NCI-H524 treated with DMSO at 0.1 percent for 48 hours (cell line): ENCODE data around the gene PPM1L.

ENCODE experiments used
- DNase-seq: peaks from one replicate; lab custom pipeline; 2025; lab: John Stamatoyannopoulos, UW

Gene PPM1L

GRCh38 chr3:160765211-160765610 is 9.2 kb downstream of the PPM1L start:
- peak; percentile 51 for DNase-seq

GRCh38 chr3:160768031-160768430 is 12.0 kb downstream of the PPM1L start:
- no peak for DNase-seq

GRCh38 chr3:160768918-160769317 is 12.9 kb downstream of the PPM1L start:
- no peak for DNase-seq

GRCh38 chr3:160771811-160772459 is 15.9 kb downstream of the PPM1L start:
- no peak for DNase-seq

DNA sequence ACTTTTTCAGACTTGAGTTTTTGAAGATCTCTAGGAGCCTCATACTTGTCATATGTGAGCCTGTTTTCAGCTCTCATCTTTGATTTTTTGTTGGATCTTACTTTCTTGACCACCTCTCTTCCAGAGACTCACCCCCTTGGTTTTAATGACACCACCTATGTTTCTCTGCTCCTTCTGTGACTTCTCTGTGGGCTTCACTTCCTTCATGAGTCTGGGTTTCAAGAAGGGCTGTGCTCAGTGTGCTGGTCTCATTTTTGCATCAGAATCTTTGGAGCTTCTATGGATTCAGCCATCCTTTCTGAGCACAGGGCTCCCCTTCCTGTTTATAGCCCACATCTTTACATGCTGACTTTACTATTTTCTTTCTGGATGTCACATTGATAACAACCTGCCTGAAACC is 17.7 kb downstream of the PPM1L start:
- DNase-seq: no peak

- no peak for DNase-seq
Observed at GRCh38 chr3:160774172-160774571, 18.1 kb downstream of the PPM1L start.

GRCh38 chr3:160778480-160778879 is 22.4 kb downstream of the PPM1L start:
- DNase-seq: no peak

- DNase-seq: no peak
Observed at GRCh38 chr3:160779040-160779439, 23.0 kb downstream of the PPM1L start.

DNA sequence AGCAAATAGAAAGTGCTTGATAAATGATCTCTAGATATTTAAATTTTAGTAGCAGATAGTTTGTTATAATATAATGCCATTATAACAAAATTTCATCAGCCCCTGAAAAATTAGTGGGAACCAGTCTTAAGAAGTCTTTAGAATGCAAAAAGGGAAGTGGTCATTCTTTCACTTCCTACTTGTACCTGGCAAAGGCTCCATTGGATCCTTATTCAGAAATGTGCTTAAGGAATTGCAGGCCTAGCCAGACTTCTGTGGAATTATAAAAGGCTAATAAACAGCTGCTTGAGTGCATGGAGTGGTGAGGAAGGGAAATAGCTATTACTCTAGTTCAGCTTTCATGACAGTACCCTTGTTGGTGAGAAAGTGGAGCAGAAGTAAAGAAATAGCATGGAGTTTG is 24.2 kb downstream of the PPM1L start:
- no peak for DNase-seq

- no peak for DNase-seq
Observed at GRCh38 chr3:160781402-160781801, 25.4 kb downstream of the PPM1L start.

DNA sequence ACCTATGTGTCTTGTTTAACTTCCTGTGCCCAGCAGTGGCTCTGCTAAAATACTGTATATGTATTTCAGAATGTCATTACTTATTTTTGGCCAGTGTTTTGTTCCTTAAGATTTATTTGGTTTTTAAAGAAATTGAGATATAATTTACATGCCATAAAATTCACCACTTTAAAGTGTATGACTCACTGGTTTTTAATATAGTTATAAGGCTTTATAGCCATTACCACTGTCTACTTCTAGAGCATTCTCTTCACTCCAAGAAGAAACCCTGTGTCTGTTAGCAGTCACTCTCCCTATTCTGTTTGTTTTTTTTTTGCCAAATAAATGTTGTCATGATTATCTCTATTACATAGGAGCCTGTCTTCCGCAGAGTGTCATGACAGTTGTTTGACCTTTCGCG is 25.8 kb downstream of the PPM1L start:
- no peak for DNase-seq

- no peak for DNase-seq
Observed at GRCh38 chr3:160784853-160785252, 28.8 kb downstream of the PPM1L start.

- DNase-seq: no peak
Observed at GRCh38 chr3:160790726-160791125, 34.7 kb downstream of the PPM1L start.

- no peak for DNase-seq
Observed at GRCh38 chr3:160792540-160792939, 36.5 kb downstream of the PPM1L start.

DNA sequence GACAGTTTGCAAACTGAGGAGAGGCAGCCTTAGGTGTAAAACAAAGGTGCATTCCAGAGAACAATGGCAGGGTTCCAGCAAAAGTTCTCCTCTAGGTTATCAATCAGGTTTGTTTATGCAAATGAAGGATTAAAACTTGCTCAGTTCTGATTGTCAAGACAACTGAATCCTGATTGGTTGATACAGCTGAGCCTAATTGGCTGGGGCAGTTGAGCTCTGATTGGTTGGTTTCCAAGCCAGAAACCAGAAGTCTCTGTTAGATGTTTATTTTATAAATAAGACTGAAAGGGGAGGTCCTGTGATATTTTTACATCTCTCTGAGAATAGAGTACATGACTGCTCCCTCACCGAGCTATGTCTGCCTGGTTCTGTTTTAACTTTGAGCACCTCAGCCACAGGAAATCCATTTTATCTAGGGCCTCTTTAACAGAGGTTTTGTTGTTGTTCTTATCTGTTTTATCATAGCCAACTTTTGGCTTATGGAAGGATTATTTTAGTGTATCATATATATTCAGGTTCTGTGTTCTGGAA is 37.8 kb downstream of the PPM1L start:
- no peak for DNase-seq

- DNase-seq: no peak
Observed at GRCh38 chr3:160796089-160796812, 40.2 kb downstream of the PPM1L start.

GRCh38 chr3:160796813-160797164 is 40.8 kb downstream of the PPM1L start:
- no peak for DNase-seq

GRCh38 chr3:160797356-160797755 is 41.3 kb downstream of the PPM1L start:
- DNase-seq: no peak

DNA sequence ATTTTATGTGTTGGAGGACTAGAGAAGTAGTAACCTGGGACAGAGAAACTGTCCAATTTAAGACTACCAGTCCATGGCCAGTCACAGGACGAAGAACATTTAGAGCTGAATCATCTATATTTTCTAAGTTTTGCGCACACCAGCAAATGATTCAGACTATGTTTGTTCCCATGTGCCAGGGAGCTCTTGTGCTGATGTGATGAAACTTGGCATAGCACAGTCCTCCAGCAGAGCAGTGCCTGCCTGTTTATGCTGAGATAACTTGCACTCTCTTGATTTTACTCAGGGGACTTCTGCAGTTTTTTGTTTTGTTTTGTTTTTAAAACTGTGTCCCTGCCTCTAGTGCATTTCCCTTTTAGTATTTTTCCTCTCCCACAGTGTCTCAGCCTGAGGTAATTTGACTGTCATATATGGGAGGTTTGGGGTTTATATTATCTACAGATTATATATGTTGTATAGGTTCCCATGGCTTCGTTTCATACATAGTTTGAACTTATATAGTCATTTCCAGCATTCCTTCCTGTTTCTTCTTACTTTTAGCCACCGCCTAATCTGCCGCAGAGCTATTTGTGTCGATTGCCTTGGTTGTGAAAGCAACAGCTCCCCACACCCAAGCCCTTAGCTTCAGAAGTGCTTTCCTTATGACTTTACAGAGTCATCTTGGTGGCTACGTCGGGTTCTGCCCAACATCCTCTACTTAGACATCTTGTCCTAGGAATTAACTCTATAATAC is 45.5 kb downstream of the PPM1L start:
- DNase-seq: no peak

DNA sequence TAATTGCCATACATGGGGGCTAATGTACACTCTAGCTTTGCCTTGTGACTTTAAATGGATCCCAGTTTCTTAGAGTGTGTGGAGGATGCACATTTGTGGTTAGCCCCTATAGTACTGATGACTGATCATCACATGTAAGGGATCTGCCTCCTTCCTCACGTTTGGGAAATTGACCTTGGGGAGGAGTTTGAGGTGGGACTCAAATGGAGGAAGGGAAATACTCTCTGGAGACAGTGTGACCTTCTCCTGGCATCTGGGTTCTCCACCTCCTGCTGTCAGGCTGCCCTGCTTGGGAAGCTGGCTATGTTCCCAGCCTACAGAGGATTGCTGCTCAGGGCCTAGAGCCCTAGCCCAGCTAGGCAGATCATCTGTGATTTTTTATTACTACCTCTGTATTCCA is 48.7 kb downstream of the PPM1L start:
- DNase-seq: peak; percentile 56

- no peak for DNase-seq
Observed at GRCh38 chr3:160806094-160806493, 50.1 kb downstream of the PPM1L start.

GRCh38 chr3:160806686-160807085 is 50.7 kb downstream of the PPM1L start:
- no peak for DNase-seq

- DNase-seq: no peak
Observed at GRCh38 chr3:160808838-160809237, 52.8 kb downstream of the PPM1L start.
